SU-DHL-6 (cell line): ENCODE data around the gene TTN.

Experiments used
- H2AFZ ChIP-seq: fragments of 200-600 bp; sonication (generic); 2 replicates; pipeline ENCODE4 v1.6.1; 2014; ENCODE audit warnings: low read depth, mild to moderate bottlenecking, moderate library complexity, mixed read lengths, antibody characterized with exemption, low read length; ENCODE audit not compliant: severe bottlenecking
- H3F3A ChIP-seq: fragments of 200-600 bp; shearing (Covaris generic); 2 replicates; pipeline ENCODE4 v1.6.0; 2016; ENCODE audit warnings: antibody characterized with exemption, mild to moderate bottlenecking; ENCODE audit not compliant: insufficient read depth
- H3K27ac ChIP-seq: fragments of 200-600 bp; sonication (generic); 2 replicates; pipeline ENCODE4 v1.5.1; 2016; ENCODE audit warnings: low read depth, mild to moderate bottlenecking, low read length, moderate library complexity, mixed read lengths
- H3K27me3 ChIP-seq: fragments of 200-600 bp; sonication (generic), shearing (Covaris generic); 2 replicates; pipeline ENCODE4 v1.6.0; 2014; ENCODE audit warnings: mild to moderate bottlenecking, low read length
- H3K36me3 ChIP-seq: fragments of 200-600 bp; sonication (generic); 2 replicates; pipeline ENCODE4 v1.6.1; 2014; ENCODE audit warnings: mild to moderate bottlenecking, low read length, mixed read lengths
- H3K4me2 ChIP-seq: fragments of 300-600, 200-600 bp; shearing (Covaris generic), sonication (generic); 2 replicates; pipeline ENCODE4 v1.6.0; 2014; ENCODE audit warnings: low read length, low read depth, mild to moderate bottlenecking; ENCODE audit not compliant: poor library complexity, severe bottlenecking
- H3K4me3 ChIP-seq: fragments of 200-600 bp; sonication (generic); 2 replicates; pipeline ENCODE4 v1.5.1; 2014; ENCODE audit warnings: antibody characterized with exemption, low read length, mild to moderate bottlenecking, mixed read lengths; ENCODE audit not compliant: insufficient read depth, poor library complexity, severe bottlenecking
- H3K79me2 ChIP-seq: fragments of 200-600 bp; sonication (generic); 2 replicates; pipeline ENCODE4 v1.6.1; 2014; ENCODE audit warnings: mild to moderate bottlenecking, low read length, moderate library complexity; ENCODE audit not compliant: insufficient read depth
- H3K9ac ChIP-seq: fragments of 200-600 bp; sonication (generic); 2 replicates; pipeline ENCODE4 v1.7.0; 2014; ENCODE audit warnings: mild to moderate bottlenecking, low read length
- H3K9me2 ChIP-seq: fragments of 200-600 bp; sonication (generic); replicated peaks from 2 replicates; pipeline ENCODE4 v1.6.1; 2014; ENCODE audit warnings: low read length; ENCODE audit not compliant: insufficient read depth
- H3K9me3 ChIP-seq: fragments of 200-600 bp; sonication (generic); 2 replicates; pipeline ENCODE4 v1.6.1; 2014; ENCODE audit warnings: low read length, mixed read lengths; ENCODE audit not compliant: insufficient read depth
- H4K20me1 ChIP-seq: fragments of 200-600 bp; sonication (generic); 2 replicates; pipeline ENCODE4 v1.6.1; 2014; ENCODE audit warnings: low read depth, mild to moderate bottlenecking, antibody characterized with exemption, low read length, moderate library complexity, mixed read lengths
- CTCF ChIP-seq: fragments of 200-600 bp; sonication (generic); IDR thresholded peaks from one replicate; pipeline ENCODE4 v1.5.1; 2017; ENCODE audit warnings: antibody characterized with exemption, mild to moderate bottlenecking, low read length, moderate library complexity; ENCODE audit not compliant: insufficient read depth, poor library complexity, severe bottlenecking
- EZH2phosphoT487 ChIP-seq: fragments of 200-600 bp; sonication (generic), shearing (Covaris generic); conservative IDR thresholded peaks from 2 replicates; pipeline ENCODE4 v1.6.1; 2018; ENCODE audit warnings: mild to moderate bottlenecking, antibody characterized with exemption, low read length, moderate library complexity, mixed read lengths

Gene TTN

GRCh38 chr2:178829299-178829960, 22.2 kb upstream of the TTN start:
- H4K20me1 ChIP-seq: no peaks in the 10 kb centered on the region
- H3K9me3 ChIP-seq: no peaks in the 10 kb centered on the region
- no peaks in the 10 kb centered on the region for H3K9me2 ChIP-seq
- no peak overlapping the region for H3K9ac ChIP-seq
- no peaks in the 10 kb centered on the region for H3K36me3 ChIP-seq
- H3K4me2 ChIP-seq: no peak overlapping the region
- no peak for TF ChIP-seq CTCF
- TF ChIP-seq EZH2phosphoT487: no peak
- no peaks in the 10 kb centered on the region for H3K79me2 ChIP-seq
- no peaks in the 10 kb centered on the region for H3K27me3 ChIP-seq
- no peak overlapping the region for H3K27ac ChIP-seq
- H3F3A ChIP-seq: no peaks in the 10 kb centered on the region
- H3K4me3 ChIP-seq: no peak overlapping the region
- no peak overlapping the region for H2AFZ ChIP-seq

DNA sequence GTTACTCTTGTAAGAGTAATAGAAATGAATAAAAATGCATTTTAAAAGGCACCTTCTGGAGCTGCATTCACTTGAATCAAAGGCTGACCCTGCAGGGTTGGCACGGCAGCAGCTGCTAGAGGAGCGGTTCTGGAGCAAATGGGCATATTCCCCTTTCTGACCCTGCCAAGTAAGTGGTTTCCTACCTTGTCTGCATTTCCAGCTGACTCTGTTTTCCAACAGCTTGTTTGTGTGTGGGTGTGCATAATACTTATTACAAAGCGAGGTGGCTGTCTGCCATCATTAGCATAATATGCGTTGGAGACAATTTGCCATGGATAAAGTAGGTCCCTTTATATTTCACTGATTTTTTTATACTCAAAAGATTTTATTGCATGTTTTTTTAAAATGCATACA, 21.3 kb upstream of the TTN start:
- H3K9me2 ChIP-seq: no peaks in the 10 kb centered on the region

DNA sequence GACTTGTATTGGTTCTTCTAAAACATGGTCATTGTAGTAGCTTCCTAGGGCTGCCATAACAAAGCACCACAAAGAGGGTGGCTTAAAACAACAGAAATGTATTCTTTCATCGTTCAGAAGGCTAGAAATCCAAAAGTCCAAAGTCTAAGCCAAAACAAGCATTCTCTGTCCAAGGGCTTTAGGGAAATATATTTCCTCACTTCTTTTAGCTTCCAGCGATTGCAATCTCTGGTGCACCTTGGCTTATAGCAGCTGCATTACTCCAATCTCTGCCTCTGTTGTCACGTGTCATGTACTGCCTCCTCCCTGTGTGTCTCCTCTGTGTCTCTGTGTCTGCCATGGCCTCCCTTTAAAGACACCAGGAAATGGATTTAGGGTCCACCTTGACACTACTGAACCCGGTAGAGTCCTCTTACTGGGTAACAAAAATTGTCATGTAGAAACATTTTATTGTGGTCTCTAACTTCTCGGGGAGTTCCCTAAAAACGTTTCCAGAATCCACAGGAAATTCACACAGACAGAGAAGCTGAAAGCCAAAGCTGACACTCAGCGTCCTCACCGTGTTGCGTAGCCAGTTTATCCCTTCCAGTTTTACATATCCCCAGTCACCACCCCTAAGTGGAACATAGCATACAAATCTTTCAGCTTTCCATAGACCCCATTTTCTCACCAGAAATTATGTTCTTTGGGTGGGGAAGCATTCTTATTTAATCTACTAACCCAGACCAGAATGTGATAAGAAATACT, 20.7 kb upstream of the TTN start:
- no peak overlapping the region for H3K4me3 ChIP-seq
- H3K36me3 ChIP-seq: no peaks in the 10 kb centered on the region
- H3K9me3 ChIP-seq: no peaks in the 10 kb centered on the region
- H3F3A ChIP-seq: no peaks in the 10 kb centered on the region
- H3K9me2 ChIP-seq: no peaks in the 10 kb centered on the region
- H2AFZ ChIP-seq: no peak overlapping the region
- H3K9ac ChIP-seq: no peak overlapping the region
- H3K79me2 ChIP-seq: no peaks in the 10 kb centered on the region
- H4K20me1 ChIP-seq: no peaks in the 10 kb centered on the region
- no peak overlapping the region for H3K27ac ChIP-seq
- H3K27me3 ChIP-seq: no peaks in the 10 kb centered on the region
- TF ChIP-seq EZH2phosphoT487 (no peak), CTCF (no peak)
- H3K4me2 ChIP-seq: no peak overlapping the region

More for the DNA sequence above, 21.3 kb upstream of the TTN start:
- H4K20me1 ChIP-seq: no peaks in the 10 kb centered on the region
- no peaks in the 10 kb centered on the region for H3K36me3 ChIP-seq
- no peak overlapping the region for H3K27ac ChIP-seq
- H3K4me2 ChIP-seq: no peak overlapping the region
- H3F3A ChIP-seq: no peaks in the 10 kb centered on the region
- no peaks in the 10 kb centered on the region for H3K79me2 ChIP-seq
- no peak overlapping the region for H3K9ac ChIP-seq
- no peaks in the 10 kb centered on the region for H3K9me3 ChIP-seq
- H3K27me3 ChIP-seq: no peaks in the 10 kb centered on the region
- TF ChIP-seq CTCF: no peak
- TF ChIP-seq EZH2phosphoT487: no peak
- no peak overlapping the region for H2AFZ ChIP-seq
- no peak overlapping the region for H3K4me3 ChIP-seq
